Chondrocyte (in vitro differentiated cells): ENCODE results near the gene TDRD12. TPM values are rescaled to one million over a fixed set of nuclear protein-coding genes. Genes with fewer than 3 reads are reported as not detected.

Experiments
- DNase-seq: peaks from one replicate; pipeline ENCODE4 v3.0.0; 2021; ENCODE audit warnings: mixed read lengths, low spot score
- H3K27ac Mint-ChIP-seq: one replicate; pipeline ENCODE4 v1.8.0; 2021; ENCODE audit warnings: mild to moderate bottlenecking, moderate library complexity, mixed read lengths; ENCODE audit not compliant: unreplicated experiment
- H3K27me3 Mint-ChIP-seq: 2 replicates; pipeline ENCODE4 v1.8.0; 2021; ENCODE audit warnings: low read depth, mixed read lengths
- H3K36me3 Mint-ChIP-seq: 2 replicates; pipeline ENCODE4 v1.8.0; 2021; ENCODE audit warnings: low read depth, mixed read lengths
- H3K4me1 Mint-ChIP-seq: 2 replicates; pipeline ENCODE4 v1.8.0; 2021; ENCODE audit warnings: low read depth, mild to moderate bottlenecking, mixed read lengths
- H3K4me3 Mint-ChIP-seq: one replicate; pipeline ENCODE4 v1.8.0; 2021; ENCODE audit warnings: mild to moderate bottlenecking, moderate library complexity, mixed read lengths; ENCODE audit not compliant: unreplicated experiment
- H3K9me3 Mint-ChIP-seq: 2 replicates; pipeline ENCODE4 v1.8.0; 2021; ENCODE audit warnings: low read depth, mixed read lengths
- CTCF ChIP-seq: fragments of 200-600 bp; sonication (generic); IDR thresholded peaks from 2 replicates; pipeline ENCODE4 v1.5.0; 2021; ENCODE audit warnings: antibody characterized with exemption, mild to moderate bottlenecking, moderate library complexity
- total RNA-seq: library from RNA; stranded (reverse); gene quantifications from 3 replicates; pipeline ENCODE4 v1.2.1, GENCODE V29; 2021

TDRD12 gene
- total RNA-seq, 1 donor from 2014 or later: 0.22 TPM

DNA sequence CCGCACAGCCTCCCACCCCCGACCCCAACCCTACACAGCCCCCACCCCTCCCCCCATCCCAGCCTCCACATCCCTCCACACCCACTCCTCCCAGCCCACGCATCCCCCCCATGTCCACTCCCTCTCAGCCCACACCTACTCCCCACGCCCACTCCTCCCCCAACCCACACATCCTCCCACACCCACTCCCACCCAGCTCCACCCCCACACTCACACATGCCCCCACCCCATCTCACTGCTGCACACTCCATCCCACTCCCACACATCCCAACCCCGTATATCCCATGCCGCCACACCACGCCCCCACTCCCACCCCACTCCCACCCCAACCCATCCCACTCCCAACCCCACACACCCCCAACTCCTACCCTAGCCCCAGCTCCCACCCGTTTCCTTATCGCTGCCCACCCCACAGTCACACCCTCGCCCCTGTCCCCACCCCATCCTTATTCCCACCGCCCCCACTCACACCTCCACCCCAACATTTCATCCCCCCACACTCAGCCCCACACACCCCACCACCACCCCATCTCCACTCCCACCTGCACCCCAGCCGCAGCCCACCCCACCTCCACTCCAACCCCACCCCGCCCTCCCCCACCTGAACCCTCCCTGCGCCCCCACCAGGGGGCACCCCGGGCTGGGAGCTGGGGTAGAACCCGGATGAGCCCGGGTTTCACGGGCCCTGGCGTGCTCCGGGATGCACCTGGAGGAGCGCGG, 809 bp downstream of the TDRD12 start:
- Mint-ChIP-seq H3K4me1 (no peaks in the 10 kb centered on the region), H3K36me3 (peaks cover 4% of the 10 kb centered on the region), H3K27ac (no peak overlapping the region), H3K4me3 (no peak overlapping the region), H3K27me3 (no peaks in the 10 kb centered on the region), H3K9me3 (peaks cover 2% of the 10 kb centered on the region)
- TF ChIP-seq CTCF: no peak
- no peak for DNase-seq

GRCh38 chr19:32720936-32721250, 1.3 kb downstream of the TDRD12 start:
- DNase-seq: no peak
- peaks cover 3% of the 10 kb centered on the region for H3K36me3 Mint-ChIP-seq
- no peaks in the 10 kb centered on the region for H3K4me1 Mint-ChIP-seq
- no peaks in the 10 kb centered on the region for H3K27me3 Mint-ChIP-seq
- H3K9me3 Mint-ChIP-seq: peaks cover 6% of the 10 kb centered on the region
- H3K4me3 Mint-ChIP-seq: no peak overlapping the region
- TF ChIP-seq CTCF: no peak
- no peak overlapping the region for H3K27ac Mint-ChIP-seq

DNA sequence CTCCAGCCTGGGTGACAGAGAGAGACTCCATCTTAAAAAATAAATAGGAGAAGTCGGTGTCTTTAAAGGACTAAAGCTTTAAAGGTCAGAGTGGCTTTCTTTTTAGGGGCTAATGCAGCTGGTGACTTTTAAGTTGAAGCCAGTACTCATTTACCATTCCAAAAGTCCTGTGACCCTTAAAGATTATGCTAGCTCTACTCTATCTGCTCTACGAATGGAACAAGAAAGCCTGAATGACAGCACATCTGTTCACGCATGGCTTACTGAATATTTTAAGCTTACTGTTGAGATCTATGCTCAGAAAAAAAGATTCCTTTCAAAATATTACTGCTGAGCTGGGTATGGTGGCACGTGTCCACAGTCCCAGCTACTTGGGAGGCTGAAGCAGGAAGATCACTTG, 16.4 kb downstream of the TDRD12 start:
- Mint-ChIP-seq H3K4me3 (no peak overlapping the region), H3K9me3 (no peaks in the 10 kb centered on the region), H3K36me3 (no peaks in the 10 kb centered on the region), H3K4me1 (no peaks in the 10 kb centered on the region), H3K27ac (no peak overlapping the region), H3K27me3 (peaks cover 10% of the 10 kb centered on the region)
- TF ChIP-seq CTCF: no peak
- no peak for DNase-seq

DNA sequence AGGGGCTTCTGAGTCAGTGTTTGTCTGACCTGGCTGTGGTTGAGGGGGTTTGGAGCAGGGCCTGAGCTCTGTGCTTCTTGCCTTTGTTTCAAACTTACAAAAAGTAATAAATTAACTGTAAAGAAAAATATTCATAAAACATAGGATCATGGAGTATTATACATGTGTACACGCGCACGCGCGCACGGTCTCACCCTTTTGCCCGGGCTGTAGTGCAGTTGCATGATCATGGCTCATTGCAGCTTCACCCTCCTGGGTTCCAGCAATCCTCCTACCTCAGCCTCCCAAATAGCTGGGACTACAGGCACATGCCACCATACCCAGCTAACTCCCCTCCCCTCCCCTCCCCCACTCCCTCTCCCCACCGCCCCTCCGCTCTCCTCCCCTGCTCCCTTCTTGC, 23.5 kb downstream of the TDRD12 start:
- no peaks in the 10 kb centered on the region for H3K9me3 Mint-ChIP-seq

DNA sequence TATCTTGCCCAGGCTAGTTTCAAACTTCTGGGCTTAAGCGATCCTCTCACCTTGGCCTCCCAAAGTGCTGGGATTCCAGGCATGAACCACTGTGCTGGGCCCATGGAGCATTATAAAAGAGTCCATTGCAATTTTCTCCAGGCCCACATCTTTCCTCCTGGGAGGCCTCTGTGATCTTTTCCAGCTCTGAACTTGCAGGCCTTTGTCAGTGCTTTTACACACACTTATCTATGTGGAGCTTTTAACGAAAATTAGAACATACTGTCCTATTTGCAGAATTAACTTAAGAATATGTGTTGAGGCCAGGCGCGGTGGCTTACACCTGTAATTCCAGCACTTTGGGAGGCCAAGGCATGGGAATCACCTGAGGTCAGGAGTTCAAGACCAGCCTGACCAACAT, 23.9 kb downstream of the TDRD12 start:
- no peak for DNase-seq
- Mint-ChIP-seq H3K9me3 (no peaks in the 10 kb centered on the region), H3K27ac (no peak overlapping the region), H3K27me3 (peaks cover 13% of the 10 kb centered on the region), H3K36me3 (no peaks in the 10 kb centered on the region), H3K4me1 (no peaks in the 10 kb centered on the region), H3K4me3 (no peak overlapping the region)
- TF ChIP-seq CTCF: no peak

More for the DNA sequence above, 23.5 kb downstream of the TDRD12 start:
- Mint-ChIP-seq H3K4me1 (no peaks in the 10 kb centered on the region), H3K27ac (no peak overlapping the region), H3K27me3 (peaks cover 10% of the 10 kb centered on the region), H3K36me3 (no peaks in the 10 kb centered on the region), H3K4me3 (no peak overlapping the region)
- DNase-seq: no peak
- TF ChIP-seq CTCF: no peak
